H1 (cell line): ENCODE measurements around the gene NPIPB8. TPM values are rescaled to one million over a fixed set of nuclear protein-coding genes. Genes with fewer than 3 reads are reported as not detected.

Experiments
- CTCF ChIA-PET: fragments of 300-600 bp; sonication (Branson Sonifier 250); formaldehyde crosslinking; loops from one replicate; lab custom pipeline; 2021; ENCODE audit not compliant: partially characterized antibody; lab: Charles Lee
- POLR2A ChIA-PET: fragments of 300-600 bp; sonication (Branson Sonifier 250); formaldehyde crosslinking; loops from one replicate; lab custom pipeline; 2021; ENCODE audit warnings: inconsistent platforms; ENCODE audit not compliant: partially characterized antibody; lab: Charles Lee
- DNase-seq, 2 experiments: peaks; one replicate each; pipeline versions ENCODE4 v3.0.0 to v3.0.0-alpha.2; 2010 to 2022; ENCODE audit warnings: low spot score in 2 of 2, low read depth in 1 of 2, mixed read lengths in 1 of 2
- FAIRE-seq: peaks from 2 replicates; lab custom pipeline; 2011; peaks lifted over from hg19 to GRCh38; lab: Jason Lieb, UNC
- H2AFZ ChIP-seq: 2 replicates; pipeline ENCODE4 v1.8.1; 2012; ENCODE audit warnings: low read length, inconsistent platforms
- H2AK5ac ChIP-seq: 2 replicates; pipeline ENCODE4 v1.6.1; 2013; ENCODE audit warnings: low read depth, low read length
- H2BK120ac ChIP-seq: replicated peaks from 2 replicates; pipeline ENCODE3; 2013; ENCODE audit warnings: low read depth, low read length, inconsistent platforms
- H2BK12ac ChIP-seq: 2 replicates; pipeline ENCODE4 v1.6.1; 2013; ENCODE audit warnings: low read depth, low read length
- H2BK15ac ChIP-seq: 2 replicates; pipeline ENCODE4 v1.6.1; 2013; ENCODE audit warnings: low read length
- H2BK20ac ChIP-seq: 2 replicates; pipeline ENCODE4 v1.6.1; 2013; ENCODE audit warnings: low read length
- H2BK5ac ChIP-seq: 2 replicates; pipeline ENCODE4 v1.6.1; 2013; ENCODE audit warnings: low read depth, low read length
- H3K14ac ChIP-seq: 2 replicates; pipeline ENCODE4 v1.6.1; 2013; ENCODE audit warnings: inconsistent platforms; ENCODE audit not compliant: insufficient read length
- H3K18ac ChIP-seq: 2 replicates; pipeline ENCODE4 v1.6.1; 2013; ENCODE audit warnings: low read length; ENCODE audit errors: extremely low read depth
- H3K23ac ChIP-seq: 2 replicates; pipeline ENCODE4 v1.6.1; 2013; ENCODE audit warnings: inconsistent platforms; ENCODE audit not compliant: insufficient read length
- H3K23me2 ChIP-seq: 2 replicates; pipeline ENCODE4 v1.6.1; 2013; ENCODE audit warnings: low read depth, low read length
- H3K27ac ChIP-seq: 2 replicates; pipeline ENCODE4 v1.6.1; 2011; ENCODE audit warnings: low read depth, low read length, inconsistent platforms
- H3K27me3 ChIP-seq, 4 experiments: replicated peaks in 1 of 4; 1 replicate in 1 of 4; 2 replicates in 3 of 4; pipeline versions ENCODE4 v1.6.1 to v1.8.1; 2011 to 2013; ENCODE audit warnings: low read length in 3 of 4, mild to moderate bottlenecking in 3 of 4, inconsistent platforms in 2 of 4, mixed read lengths in 2 of 4, moderate library complexity in 1 of 4; ENCODE audit not compliant: control insufficient read depth in 3 of 4, insufficient read depth in 3 of 4; ENCODE audit errors: extremely low read depth in 1 of 4
- H3K36me3 ChIP-seq, 4 experiments: 2 replicates each; pipeline versions ENCODE4 v1.6.1 to v1.8.1; 2011 to 2013; ENCODE audit warnings: mild to moderate bottlenecking in 4 of 4, low read length in 3 of 4, moderate library complexity in 2 of 4, control low read depth in 1 of 4, inconsistent platforms in 1 of 4; ENCODE audit not compliant: insufficient read depth in 4 of 4, control insufficient read depth in 2 of 4
- H3K4ac ChIP-seq: replicated peaks from 2 replicates; pipeline ENCODE3; 2013; ENCODE audit warnings: low read length, low read depth, mixed read lengths, inconsistent platforms; ENCODE audit not compliant: insufficient read length
- H3K4me1 ChIP-seq, 4 experiments: replicated peaks in 1 of 4; 1 replicate in 1 of 4; 2 replicates in 3 of 4; pipeline versions ENCODE4 v1.6.1 to v1.8.1; 2011 to 2013; ENCODE audit warnings: low read length in 3 of 4, inconsistent platforms in 2 of 4, mixed read lengths in 1 of 4; ENCODE audit not compliant: insufficient read depth in 4 of 4, control insufficient read depth in 3 of 4
- H3K4me2 ChIP-seq, 2 experiments: 2 replicates each; pipeline versions ENCODE4 v1.6.1 to v1.8.1; 2011 to 2013; ENCODE audit warnings: low read depth in 2 of 2, low read length in 2 of 2, control low read depth in 1 of 2, inconsistent platforms in 1 of 2, mild to moderate bottlenecking in 1 of 2; ENCODE audit not compliant: insufficient read depth in 1 of 2
- H3K4me3 ChIP-seq, 4 experiments: fragments of 200-600, 300-600 bp in 1 of 4; sonication (generic), shearing (Covaris generic), sonication (Bioruptor Twin) in 1 of 4; 2 replicates each; pipeline versions ENCODE4 v1.5.1 to v1.8.1; 2011 to 2016; ENCODE audit warnings: low read length in 4 of 4, low read depth in 3 of 4, control low read depth in 2 of 4, inconsistent platforms in 2 of 4, mild to moderate bottlenecking in 2 of 4, mixed read lengths in 1 of 4, moderate library complexity in 1 of 4; ENCODE audit not compliant: insufficient read depth in 2 of 4; ENCODE audit errors: extremely low read depth in 1 of 4
- H3K56ac ChIP-seq: replicated peaks from 2 replicates; pipeline ENCODE3; 2013; ENCODE audit warnings: low read depth, mild to moderate bottlenecking, mixed read lengths, low read length, inconsistent platforms; ENCODE audit not compliant: insufficient read length
- H3K79me1 ChIP-seq: 2 replicates; pipeline ENCODE4 v1.6.1; 2013; ENCODE audit warnings: low read depth, low read length, control low read depth
- H3K79me2 ChIP-seq, 2 experiments: 2 replicates each; pipeline versions ENCODE4 v1.6.1 to v1.8.1; 2012 to 2013; ENCODE audit warnings: low read length in 2 of 2, mild to moderate bottlenecking in 2 of 2, inconsistent platforms in 1 of 2; ENCODE audit not compliant: insufficient read depth in 2 of 2, control insufficient read depth in 1 of 2
- H3K9ac ChIP-seq, 4 experiments: replicated peaks in 1 of 4; 1 replicate in 1 of 4; 2 replicates in 3 of 4; pipeline versions ENCODE4 v1.6.1 to v1.8.1; 2011 to 2013; ENCODE audit warnings: low read depth in 3 of 4, low read length in 3 of 4, control low read depth in 2 of 4, mild to moderate bottlenecking in 2 of 4, moderate library complexity in 2 of 4, inconsistent platforms in 1 of 4; ENCODE audit errors: extremely low read depth in 1 of 4
- H3K9me3 ChIP-seq, 2 experiments: 2 replicates each; pipeline versions ENCODE4 v1.6.1 to v1.8.1; 2012 to 2013; ENCODE audit warnings: mild to moderate bottlenecking in 2 of 2, moderate library complexity in 2 of 2, control low read depth in 1 of 2, inconsistent platforms in 1 of 2, low read depth in 1 of 2, low read length in 1 of 2, mixed read lengths in 1 of 2; ENCODE audit not compliant: insufficient read depth in 2 of 2
- H4K20me1 ChIP-seq, 2 experiments: replicated peaks in 1 of 2; 2 replicates each; pipeline versions ENCODE3 to v1.8.1; 2011 to 2013; ENCODE audit warnings: inconsistent platforms in 2 of 2, low read length in 2 of 2, mild to moderate bottlenecking in 1 of 2; ENCODE audit not compliant: insufficient read depth in 2 of 2, control insufficient read depth in 1 of 2
- H4K5ac ChIP-seq: 2 replicates; pipeline ENCODE4 v1.6.1; 2013; ENCODE audit warnings: low read length, low read depth, mixed read lengths, inconsistent platforms; ENCODE audit not compliant: insufficient read length
- H4K8ac ChIP-seq: 2 replicates; pipeline ENCODE4 v1.8.0; 2013; ENCODE audit warnings: mild to moderate bottlenecking, moderate library complexity, low read length, inconsistent platforms; ENCODE audit not compliant: insufficient read depth; ENCODE audit errors: extremely low read depth
- H4K91ac ChIP-seq: replicated peaks from 2 replicates; pipeline ENCODE3; 2013; ENCODE audit warnings: low read length, mixed read lengths, inconsistent platforms; ENCODE audit not compliant: insufficient read length
- CBX5 ChIP-seq: fragments of 300-800, 300-1000 bp; sonication (generic); IDR thresholded peaks from 2 replicates; pipeline ENCODE4 v1.7.1; 2016; ENCODE audit warnings: antibody characterized with exemption, low read length, low read depth
- FOSL1 ChIP-seq: IDR thresholded peaks from 2 replicates; pipeline ENCODE4 v1.6.1; 2011; ENCODE audit warnings: mild to moderate bottlenecking, low read depth, low read length, moderate library complexity; ENCODE audit not compliant: insufficient read depth
- HDAC2 ChIP-seq, 2 experiments: fragments of 300-600 bp in 1 of 2; sonication (generic) in 1 of 2; IDR thresholded peaks; 2 replicates each; pipeline ENCODE4 v1.6.1; 2011 to 2012; ENCODE audit warnings: low read depth in 2 of 2, low read length in 2 of 2, mild to moderate bottlenecking in 2 of 2, moderate library complexity in 2 of 2, borderline replicate concordance in 1 of 2, inconsistent platforms in 1 of 2
- KDM4A ChIP-seq: IDR thresholded peaks from one replicate; pipeline ENCODE4 v1.7.1; 2012; ENCODE audit warnings: low read depth, mild to moderate bottlenecking, moderate library complexity, low read length, inconsistent platforms; ENCODE audit not compliant: severe bottlenecking
- KDM5A ChIP-seq: fragments of 200-600 bp; IDR thresholded peaks from 2 replicates; pipeline ENCODE4 v1.7.1; 2012; ENCODE audit warnings: mild to moderate bottlenecking, low read length, inconsistent platforms, mixed read lengths
- POLR2AphosphoS5 ChIP-seq: IDR thresholded peaks from 2 replicates; pipeline ENCODE4 v1.6.1; 2011; ENCODE audit warnings: low read depth, low read length
- RAD21 ChIP-seq, 2 experiments: IDR thresholded peaks in 1 of 2; conservative IDR thresholded peaks in 1 of 2; 2 replicates each; pipeline ENCODE4 v1.6.1; 2011; ENCODE audit warnings: low read depth in 2 of 2, low read length in 2 of 2, improper control_type of control experiment in 1 of 2, inconsistent platforms in 1 of 2, mild to moderate bottlenecking in 1 of 2, moderate library complexity in 1 of 2
- RNF2 ChIP-seq: fragments of 200-900, 300-1000 bp; sonication (generic); IDR thresholded peaks from 2 replicates; pipeline ENCODE4 v1.7.1; 2016; ENCODE audit warnings: borderline replicate concordance, low read depth, mild to moderate bottlenecking, antibody characterized with exemption, low read length; ENCODE audit not compliant: poor library complexity, severe bottlenecking; ENCODE audit errors: missing control alignments
- SIRT6 ChIP-seq: IDR thresholded peaks from one replicate; pipeline ENCODE4 v1.7.1; 2012; ENCODE audit warnings: low read length, inconsistent platforms
- WGBS, 2 experiments: shearing (Covaris generic) in 1 of 2; methylation state at CpG; one replicate each; pipeline versions ENCODE4 v1.1.6 to v1.1.7; 2013 to 2015; ENCODE audit warnings: low lambda C conversion rate in 2 of 2, mixed read lengths in 2 of 2, inconsistent platforms in 1 of 2, low coverage in 1 of 2, missing lambda C conversion rate in 1 of 2; ENCODE audit not compliant: insufficient replicate concordance in 2 of 2, insufficient coverage in 1 of 2, insufficient read length in 1 of 2; ENCODE audit errors: extremely low coverage in 1 of 2, missing lambda C conversion rate in 1 of 2; 5-methylcytosine and 5-hydroxymethylcytosine counted together
- polyA plus RNA-seq, 7 experiments: library from polyadenylated mRNA; depleted of rRNA in 3 of 7; stranded (reverse) in 5 of 7; unstranded in 2 of 7; fragments of >200 nt in 5 of 7; fragments of 200-250 nt in 2 of 7; gene quantifications; 1 replicate in 5 of 7; 2 replicates in 1 of 7; 4 replicates in 1 of 7; pipeline versions ENCODE4 v1.2.1 to v1.2.3, GENCODE V29; 2011 to 2013; ENCODE audit warnings: missing spikeins in 2 of 7, mixed read lengths in 2 of 7
- total RNA-seq: library from RNA; stranded (reverse); fragmentation: NEBNext Ultra II Directional; extraction: Animal tissue kit (Norgen Biotek cat#: 25700); gene quantifications from 2 replicates; pipeline ENCODE4 v1.2.1, GENCODE V29; 2021
- TF ChIP-seq, protein P1 (sequence below): IDR thresholded peaks from 2 replicates; pipeline ENCODE4 v1.6.1; 2011; ENCODE audit warnings: low read length, improper control_type of control experiment

The NPIPB8 gene
- total and polyA plus RNA-seq, 2 of the 8 experiments (the other 6 are each of a cell fraction or from before 2014, with no cell fraction given): 0.05 TPM; not detected in 1

DNA sequence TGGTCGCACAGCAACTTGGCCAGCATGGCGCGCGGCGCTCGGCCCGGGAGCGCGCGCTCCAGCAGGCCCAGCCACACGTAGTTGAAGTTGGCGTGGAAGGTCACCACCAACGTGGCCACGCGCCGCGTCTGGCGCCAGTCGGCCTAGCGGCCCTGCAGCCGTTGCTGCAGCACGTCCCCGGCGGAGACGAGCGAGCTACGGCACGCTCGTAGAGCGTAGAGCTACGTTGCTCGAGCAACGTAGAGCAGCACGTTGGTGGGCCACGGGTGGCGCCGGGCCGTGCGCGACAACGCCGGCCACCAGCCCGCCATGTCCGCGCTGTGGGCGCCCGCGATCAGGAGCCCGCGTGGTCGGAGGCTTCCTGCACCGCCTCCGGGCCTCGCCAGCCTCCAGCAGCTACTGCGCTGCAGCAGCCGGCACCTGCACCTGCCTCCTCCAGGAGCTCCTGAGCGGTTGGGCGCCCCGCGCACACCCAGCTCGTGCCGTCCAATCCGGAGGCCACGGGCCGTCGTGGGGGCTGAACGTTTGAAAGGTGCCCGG lies 14.6 kb upstream of the NPIPB8 start:
- no peak overlapping the region for H3K56ac ChIP-seq
- H4K5ac ChIP-seq: no peak overlapping the region
- H4K20me1 ChIP-seq: no peaks in the 10 kb centered on the region
- H3K14ac ChIP-seq: no peak overlapping the region
- no peaks in the 10 kb centered on the region for H3K9me3 ChIP-seq
- FAIRE-seq: no peak
- 97% methylated on average over 54 of the region's 68 CpGs; no CpG with 5 or more reads in 1 of the 2 experiments for WGBS, 2 experiments
- H3K79me2 ChIP-seq: no peaks in the 10 kb centered on the region
- no peak overlapping the region for H3K9ac ChIP-seq
- no peak overlapping the region for H3K23ac ChIP-seq
- H3K36me3 ChIP-seq: no peaks in the 10 kb centered on the region
- H3K27ac ChIP-seq: no peak overlapping the region
- no peaks in the 10 kb centered on the region for H3K79me1 ChIP-seq
- no peak overlapping the region for H2BK120ac ChIP-seq
- CTCF ChIA-PET: no interaction called here
- 0 out of 2 replicates have a peak overlapping the region, but pooled peaks have one; percentile 48 for H2BK20ac ChIP-seq
- H3K4me1 ChIP-seq: peaks cover 0 to 5% (median under 1%) of the 10 kb centered on the region in 4 experiments; a peak in 3 of 7 replicates
- no peak overlapping the region for H3K4me3 ChIP-seq
- no peak overlapping the region for H2BK15ac ChIP-seq
- H2AK5ac ChIP-seq: no peak overlapping the region
- no peaks in the 10 kb centered on the region for H3K23me2 ChIP-seq
- H2AFZ ChIP-seq: peak overlapping the region; percentile 85; the same call in 1 of the 2 replicates
- H3K4me2 ChIP-seq: no peak overlapping the region
- no peaks in the 10 kb centered on the region for H3K27me3 ChIP-seq
- no peak overlapping the region for H3K18ac ChIP-seq
- H2BK5ac ChIP-seq: no peak overlapping the region
- H3K4ac ChIP-seq: no peak overlapping the region
- H2BK12ac ChIP-seq: no peak overlapping the region; the same call in 1 of the 2 replicates
- H4K8ac ChIP-seq: no peak overlapping the region
- DNase-seq: no peak
- H4K91ac ChIP-seq: no peak overlapping the region
- POLR2A ChIA-PET: interaction anchor here (1.2 kb wide), 1 partner anchor 14 kb away, joined by 3 read pairs; the partner anchor contains the start of gene SULT1A1
- no peak for TF ChIP-seq KDM4A
- TF ChIP-seq, protein P1, sequence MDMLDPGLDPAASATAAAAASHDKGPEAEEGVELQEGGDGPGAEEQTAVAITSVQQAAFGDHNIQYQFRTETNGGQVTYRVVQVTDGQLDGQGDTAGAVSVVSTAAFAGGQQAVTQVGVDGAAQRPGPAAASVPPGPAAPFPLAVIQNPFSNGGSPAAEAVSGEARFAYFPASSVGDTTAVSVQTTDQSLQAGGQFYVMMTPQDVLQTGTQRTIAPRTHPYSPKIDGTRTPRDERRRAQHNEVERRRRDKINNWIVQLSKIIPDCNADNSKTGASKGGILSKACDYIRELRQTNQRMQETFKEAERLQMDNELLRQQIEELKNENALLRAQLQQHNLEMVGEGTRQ: no peak
- no peak for TF ChIP-seq POLR2AphosphoS5
- TF ChIP-seq HDAC2 (IDR thresholded peaks at IDR 0.05; ENCODE audit: borderline replicate concordance in 1 of 2, low read depth in 2 of 2, low read length in 2 of 2): no peak
- no peak for TF ChIP-seq KDM5A
- no peak for TF ChIP-seq RAD21 (IDR thresholded peaks at IDR 0.05 in 1 of 2, conservative IDR thresholded peaks at IDR 0.05 in 1 of 2; ENCODE audit: low read depth in 2 of 2, low read length in 2 of 2)
- no peak for TF ChIP-seq CBX5
- no peak for TF ChIP-seq SIRT6
- TF ChIP-seq RNF2: no peak
- TF ChIP-seq FOSL1: no peak
